Fibroblast of skin of abdomen (primary cell): ENCODE measurements around the gene SLC1A3.

Source experiments
- DNase-seq: peaks from one replicate; pipeline ENCODE4 v3.0.0-alpha.2; 2013

The SLC1A3 gene

GRCh38 chr5:36689225-36689624 is 82.8 kb downstream of the SLC1A3 start:
- peak; percentile 90 for DNase-seq

GRCh38 chr5:36690041-36690961 is 83.9 kb downstream of the SLC1A3 start:
- DNase-seq, result peak; percentile 85

DNA sequence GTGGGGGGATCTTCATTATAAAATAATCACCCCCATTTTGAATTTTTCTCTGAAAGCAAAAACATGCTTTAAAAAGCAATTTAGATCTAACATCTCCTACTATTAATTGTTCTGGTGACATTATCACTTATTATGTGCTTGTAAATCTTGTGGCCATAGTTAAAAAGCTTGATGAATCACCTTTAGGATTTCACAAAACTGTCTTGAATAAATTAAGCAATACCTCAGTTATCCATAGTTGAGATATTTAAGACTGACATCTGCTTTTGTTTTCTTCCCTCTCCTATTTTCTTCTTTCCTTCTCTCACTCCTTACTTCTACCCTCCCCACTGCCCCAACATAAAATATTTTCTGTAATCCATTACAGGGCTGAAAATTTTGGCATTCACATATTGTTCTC is 84.8 kb downstream of the SLC1A3 start:
- DNase-seq, result peak; percentile 48

- peak; percentile 84 for DNase-seq
Observed at GRCh38 chr5:36691696-36692371, 85.4 kb downstream of the SLC1A3 start.

DNA sequence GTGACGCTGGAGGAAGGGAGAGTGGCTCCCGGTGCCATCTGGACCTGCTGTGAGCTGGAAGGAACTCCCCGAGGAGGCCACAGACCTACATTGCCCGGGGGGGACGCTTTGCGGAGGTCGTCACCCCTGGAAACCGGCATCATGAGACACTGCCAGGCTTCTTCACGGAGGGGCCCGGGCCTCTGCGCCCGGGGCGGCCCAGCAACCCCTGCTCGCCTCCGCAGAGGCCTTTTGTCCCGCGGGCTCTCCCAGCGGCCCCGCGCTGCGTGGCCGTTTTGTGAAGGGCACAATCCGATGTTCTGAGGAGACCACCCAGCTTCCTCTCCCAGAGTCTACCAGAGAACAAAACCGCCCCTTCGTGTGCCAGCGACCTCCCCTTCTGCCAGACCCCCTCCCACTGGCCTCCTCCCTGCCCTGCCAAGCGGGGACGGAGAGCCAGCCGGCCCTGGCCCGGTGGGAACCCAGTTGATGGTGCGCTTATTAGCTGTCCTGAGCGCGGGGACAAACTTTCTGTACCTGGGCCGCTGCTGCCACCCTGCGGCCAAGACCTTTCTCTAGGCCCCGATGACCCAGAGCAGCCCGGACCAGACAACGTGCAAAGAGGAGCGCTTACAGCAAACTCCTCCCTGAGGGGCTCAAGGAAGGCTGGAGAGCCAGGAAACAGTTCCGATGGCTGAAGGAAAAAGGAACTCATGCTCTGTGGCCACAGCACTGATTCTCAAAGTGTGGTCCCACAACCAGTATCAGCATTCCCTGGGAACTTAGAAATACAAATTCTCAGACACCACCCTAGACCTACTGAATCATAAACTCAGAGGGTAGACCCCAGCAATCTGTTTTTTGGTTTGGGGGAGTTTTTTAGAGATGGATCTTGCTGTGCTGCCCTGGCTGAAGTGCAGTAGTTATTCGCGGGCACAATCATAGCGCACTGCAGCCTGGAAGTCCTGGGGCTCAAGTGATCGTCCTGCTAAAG is 86.7 kb downstream of the SLC1A3 start:
- peak; percentile 79 for DNase-seq

- DNase-seq, result no peak
Observed at GRCh38 chr5:36694351-36694750, 87.9 kb downstream of the SLC1A3 start.

DNA sequence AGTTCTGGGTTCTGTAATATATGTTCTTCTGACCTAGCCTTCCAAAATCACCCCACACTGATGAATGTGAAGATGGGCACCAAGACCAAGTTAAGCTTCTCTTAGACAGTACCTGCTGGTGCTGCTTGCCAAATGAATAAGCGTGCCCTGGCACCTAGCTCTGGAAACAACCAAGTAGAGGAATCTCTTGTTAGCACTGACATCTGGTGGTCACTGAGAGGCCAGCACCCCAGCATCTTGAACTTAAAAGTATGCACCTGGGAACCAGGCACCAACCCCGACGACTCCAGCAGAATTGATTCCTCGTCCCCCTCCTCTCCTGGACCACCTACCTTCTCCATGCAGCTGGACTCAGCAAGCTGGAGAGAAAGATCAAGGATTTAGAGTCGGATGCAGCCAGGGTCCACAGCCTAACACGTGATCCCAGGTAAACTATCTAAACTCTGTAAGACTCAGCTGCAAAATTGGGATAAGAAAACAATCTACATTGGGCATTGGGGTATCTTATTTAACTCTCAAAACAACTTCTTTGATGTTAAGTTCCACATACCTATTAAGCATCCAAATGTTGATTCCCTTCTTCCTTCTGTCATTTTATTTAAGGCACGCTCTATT is 89.8 kb downstream of the SLC1A3 start:
- peak; percentile 51 for DNase-seq

GRCh38 chr5:36698031-36698430 is 91.6 kb downstream of the SLC1A3 start:
- no peak for DNase-seq

GRCh38 chr5:36701085-36701698 is 94.8 kb downstream of the SLC1A3 start:
- DNase-seq, result no peak

DNA sequence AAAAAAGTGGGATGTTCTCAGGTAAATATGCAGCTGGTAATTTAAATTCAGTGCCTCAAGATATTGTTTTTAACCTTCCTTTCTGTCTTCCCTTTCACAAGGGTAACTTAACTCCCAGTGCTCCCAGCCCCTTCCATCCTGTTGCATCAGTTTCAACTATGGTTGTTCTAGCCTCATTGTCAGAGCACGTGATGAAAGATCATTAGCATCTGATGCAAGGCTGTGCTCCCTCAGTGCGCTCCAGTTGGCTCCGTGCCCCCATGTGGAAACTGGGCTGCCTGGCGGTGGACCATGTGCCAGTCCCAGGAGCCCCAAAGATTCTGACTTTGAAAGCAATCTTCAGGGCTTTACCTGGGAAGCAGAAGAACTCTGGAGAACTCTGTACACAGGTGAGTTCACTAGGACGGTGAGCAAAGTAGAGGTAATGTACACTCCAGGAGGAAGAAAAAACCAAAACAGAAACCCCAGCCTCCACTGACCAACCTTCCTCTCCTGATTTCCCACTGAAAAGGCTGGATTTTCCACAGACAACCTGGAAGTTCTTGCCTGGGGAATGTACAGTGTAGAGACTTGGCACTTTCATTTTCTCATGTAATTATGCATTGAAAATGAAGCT is 96.9 kb downstream of the SLC1A3 start:
- no peak for DNase-seq

- no peak for DNase-seq
Observed at GRCh38 chr5:36704131-36704530, 97.7 kb downstream of the SLC1A3 start.

DNA sequence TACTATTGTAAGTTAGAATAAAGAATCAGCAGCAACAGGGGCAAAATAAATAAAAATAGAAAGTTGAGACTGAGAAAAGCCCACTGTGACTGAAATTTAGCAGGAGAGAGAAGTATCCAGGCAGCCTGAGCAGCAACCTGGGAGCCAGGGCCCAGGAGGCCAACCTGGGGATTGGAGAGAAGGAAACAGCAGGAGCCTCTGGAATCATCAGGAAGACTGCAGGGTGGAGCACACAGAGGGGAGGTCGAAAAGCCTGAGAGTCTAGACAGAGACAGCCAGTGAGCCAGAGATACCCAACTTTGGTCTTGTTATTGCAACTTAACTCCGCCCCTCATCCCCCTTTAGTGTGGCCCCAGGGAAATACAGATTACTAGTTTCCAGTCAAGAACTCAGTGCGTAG is 98.6 kb downstream of the SLC1A3 start:
- DNase-seq, result no peak

GRCh38 chr5:36706662-36707061 is 100.3 kb downstream of the SLC1A3 start:
- DNase-seq, result no peak

GRCh38 chr5:36708996-36709395 is 102.6 kb downstream of the SLC1A3 start:
- DNase-seq, result no peak

GRCh38 chr5:36710039-36710438 is 103.6 kb downstream of the SLC1A3 start:
- no peak for DNase-seq

DNA sequence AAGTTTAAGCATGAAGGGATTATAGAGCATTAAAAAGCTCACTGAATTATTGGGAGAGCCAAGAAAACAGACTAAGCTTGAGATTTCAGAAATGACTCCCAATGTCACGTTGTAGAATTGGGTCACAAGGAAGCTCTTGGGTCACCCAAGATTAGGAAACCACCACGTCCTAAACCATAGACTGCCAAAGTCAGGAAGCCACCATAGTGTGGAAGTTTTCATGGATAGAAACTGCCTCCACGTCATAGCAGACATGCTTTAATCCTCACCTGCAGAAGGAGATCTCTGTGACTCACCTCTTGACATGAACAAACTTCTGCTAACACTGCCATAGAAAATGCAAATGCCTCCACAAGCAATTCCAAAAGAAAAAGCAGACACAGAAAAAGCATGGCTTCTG is 106.3 kb downstream of the SLC1A3 start:
- no peak for DNase-seq

DNA sequence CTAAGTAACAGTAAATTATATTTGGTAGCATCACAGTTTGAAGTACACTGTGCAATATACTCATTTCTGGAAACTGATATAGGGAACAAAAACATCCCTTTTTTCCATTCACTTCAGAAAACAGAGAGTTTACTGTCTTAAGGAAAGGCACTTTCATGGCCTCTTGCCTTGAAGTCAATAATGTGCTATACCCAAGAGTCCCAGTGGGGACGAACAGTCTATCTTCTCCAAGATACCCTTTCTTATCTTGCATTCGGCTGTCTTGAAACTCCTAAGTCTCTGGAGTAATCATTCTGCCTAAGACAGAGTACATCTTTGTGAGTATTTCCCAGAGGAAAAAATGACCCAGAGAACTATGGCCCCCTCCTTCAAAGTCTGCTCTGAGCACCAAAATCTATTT is 107.1 kb downstream of the SLC1A3 start:
- DNase-seq, result no peak

DNA sequence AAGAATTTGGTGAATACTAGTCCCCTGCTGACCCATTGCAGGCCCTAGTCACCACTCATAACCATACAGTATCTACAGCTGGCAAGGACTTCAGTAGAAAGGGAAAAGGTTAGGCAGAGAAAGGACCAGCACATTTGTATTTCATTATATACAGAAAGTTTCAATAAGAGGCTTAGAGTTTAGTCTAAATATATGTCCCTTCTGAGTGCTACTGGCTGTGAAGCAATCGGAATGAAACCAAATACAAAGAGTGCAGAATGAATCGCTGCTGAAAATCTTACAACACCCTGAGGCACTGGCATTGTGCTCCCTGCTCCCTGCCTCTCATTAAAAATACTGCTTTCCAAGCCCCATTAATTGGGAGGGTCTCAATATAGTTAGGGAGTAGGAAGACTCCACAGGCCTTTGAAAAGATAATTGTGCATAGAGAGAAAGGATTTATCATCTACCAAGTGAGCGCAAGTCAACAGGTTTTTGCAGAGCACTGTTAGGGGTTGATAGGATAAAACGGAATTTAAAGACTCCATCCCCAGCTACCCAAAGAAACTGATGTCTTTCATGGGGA is 110.8 kb downstream of the SLC1A3 start:
- no peak for DNase-seq

GRCh38 chr5:36719282-36719681 is 112.9 kb downstream of the SLC1A3 start:
- DNase-seq, result no peak

DNA sequence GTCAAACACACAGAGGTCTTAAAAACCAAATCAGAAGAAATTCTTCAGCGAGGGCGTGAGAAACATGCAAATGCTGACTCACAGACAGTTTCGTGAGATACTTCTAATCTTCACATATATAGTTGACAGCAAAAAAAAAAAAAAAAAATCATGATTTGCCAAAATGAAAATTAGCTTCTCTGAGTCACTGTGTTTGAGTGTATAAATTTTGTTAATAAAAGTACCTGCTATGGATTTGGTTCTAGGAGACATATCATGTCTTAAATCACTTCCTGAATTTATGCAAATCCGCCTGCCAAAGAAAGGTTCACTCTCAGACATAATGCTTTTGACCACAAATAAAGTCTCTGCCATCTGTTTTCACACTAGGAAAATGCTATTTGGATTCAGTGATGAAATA is 114.3 kb downstream of the SLC1A3 start:
- DNase-seq, result no peak

GRCh38 chr5:36721664-36722235 is 115.3 kb downstream of the SLC1A3 start:
- DNase-seq, result no peak
